T1000 (cell line): ENCODE results near the gene LRRN2.
"Not testable (repeated sequence)": the region's sequence is repeated elsewhere in the genome, so short reads cannot be mapped to it uniquely, and the experiment has no call there.

Experiments
- DNase-seq: peaks from one replicate; lab custom pipeline; 2025; ENCODE audit warnings: mixed read lengths; lab: John Stamatoyannopoulos, UW

LRRN2 gene

DNA sequence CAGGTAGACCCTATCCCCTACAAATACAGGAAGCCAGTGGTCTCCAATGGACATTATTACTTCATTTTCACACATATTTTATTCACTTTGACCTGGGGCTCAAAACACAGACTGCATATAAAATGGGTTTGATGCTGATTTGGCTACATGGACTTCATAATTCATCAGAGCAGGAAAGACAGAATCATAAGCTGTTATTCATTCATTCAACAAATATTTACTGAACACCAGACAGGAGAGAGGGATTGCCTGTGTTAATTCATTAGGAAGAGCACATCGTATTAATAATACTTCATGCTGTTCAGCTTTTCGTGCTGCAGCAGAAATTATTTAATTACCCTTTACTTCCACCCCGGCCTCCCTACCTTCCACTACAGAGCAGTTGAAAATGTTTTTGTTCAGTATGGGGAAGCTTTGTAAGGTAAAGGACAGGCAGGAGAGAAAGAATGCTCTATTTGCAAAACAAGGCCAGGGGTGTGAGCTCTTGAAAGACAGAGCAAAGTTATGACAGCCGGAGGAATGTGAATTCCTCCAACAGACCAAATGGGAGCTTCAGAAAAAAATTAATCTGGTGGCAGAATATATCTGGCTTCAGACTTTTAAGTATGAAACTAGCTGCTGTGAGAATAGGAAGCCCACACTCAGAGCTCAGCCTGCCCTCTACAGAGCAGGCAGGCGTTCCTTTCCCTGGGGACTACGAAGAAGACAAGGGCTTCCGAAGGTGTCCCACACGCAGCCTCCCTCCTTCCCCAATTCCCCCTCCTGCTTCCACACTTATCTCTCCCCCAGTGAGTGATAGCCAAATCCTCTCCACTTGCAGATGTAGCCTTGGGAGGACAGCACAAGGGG lies 111.3 kb downstream of the LRRN2 start:
- DNase-seq, result no peak

DNA sequence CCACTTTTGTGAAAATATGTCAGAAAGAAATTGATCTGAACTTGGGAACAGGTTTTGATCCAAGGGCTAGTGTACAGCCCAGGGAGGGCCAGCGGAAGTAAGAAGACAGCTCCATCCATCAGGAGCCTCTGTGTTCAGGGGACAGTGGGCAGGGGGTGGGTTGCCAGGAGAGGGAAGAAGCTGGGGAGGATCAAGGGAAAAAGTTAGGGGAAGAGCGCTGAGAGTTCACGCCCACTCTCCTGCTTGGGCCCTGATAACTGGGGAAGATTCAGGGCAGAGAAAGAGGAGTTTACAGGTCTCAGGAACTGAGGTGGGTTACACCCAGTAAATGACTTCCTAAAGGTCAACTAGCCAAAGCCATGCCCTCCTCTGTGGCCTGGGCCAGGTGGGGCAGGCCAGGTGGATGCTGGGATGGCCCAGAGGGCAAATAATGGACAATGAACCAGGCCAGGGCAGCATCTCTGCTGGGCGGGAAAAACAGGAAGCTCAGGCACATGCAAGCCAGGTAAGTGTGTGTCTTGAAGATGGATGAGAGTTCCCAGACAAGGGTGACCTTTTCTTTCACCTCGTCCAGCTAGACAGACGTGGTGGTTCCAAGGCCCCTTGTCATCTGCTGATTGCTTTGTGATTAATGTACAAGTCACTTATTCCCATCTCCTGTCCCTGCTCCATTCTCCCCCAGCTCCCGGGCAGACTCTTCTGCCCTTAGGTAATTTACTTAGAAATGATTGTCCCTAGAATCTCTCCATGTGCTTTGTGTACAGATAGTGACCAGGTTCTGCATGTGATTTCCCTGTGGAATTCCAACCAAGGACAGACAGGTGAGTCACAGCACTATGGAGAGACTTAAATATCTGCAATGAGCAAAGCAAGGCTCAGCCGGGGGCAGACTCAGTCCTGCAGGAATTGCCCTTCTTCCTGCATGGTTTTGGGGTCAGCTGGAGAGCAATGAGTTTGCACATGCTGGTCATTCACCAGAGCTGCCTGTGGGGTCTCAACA lies 112.3 kb downstream of the LRRN2 start:
- DNase-seq, result no peak

DNA sequence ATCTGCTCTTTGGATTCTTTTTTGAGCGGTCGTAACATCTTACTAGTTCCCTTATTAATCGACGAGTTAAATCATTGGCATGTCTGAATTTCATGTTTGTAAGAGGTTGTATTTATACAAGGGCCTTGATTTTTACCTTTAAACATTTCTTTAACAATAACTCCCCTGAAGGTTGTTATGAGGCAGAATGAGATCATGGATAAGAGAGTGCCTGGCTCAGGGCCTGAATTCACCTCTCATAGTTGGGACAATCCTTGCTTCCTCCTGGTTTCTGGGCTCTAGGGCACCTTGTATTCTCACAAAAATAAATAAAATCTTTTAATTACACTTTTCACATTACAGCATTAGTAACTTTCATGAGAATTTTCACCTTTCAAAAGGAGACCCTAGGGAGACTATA lies 113.9 kb downstream of the LRRN2 start:
- no peak for DNase-seq

DNA sequence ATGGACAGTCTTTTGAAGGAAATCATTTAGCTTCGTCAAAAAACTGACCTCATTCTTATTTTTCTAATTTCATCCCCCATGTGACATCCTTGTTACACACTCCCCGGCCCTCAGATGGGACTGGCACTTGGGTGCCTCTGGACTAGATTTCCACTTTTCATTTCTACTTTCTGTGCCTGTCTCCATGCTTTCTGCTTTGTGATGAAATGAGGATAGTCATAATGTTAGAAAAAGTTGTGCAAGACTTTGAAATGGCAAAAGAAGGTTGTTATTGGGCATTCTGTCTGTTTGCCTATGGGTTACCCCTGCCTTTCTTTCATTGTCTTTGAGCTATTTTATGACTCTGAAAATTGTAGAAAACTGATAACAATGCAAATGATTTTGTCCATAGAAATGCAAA lies 114.4 kb downstream of the LRRN2 start:
- no peak for DNase-seq

DNA sequence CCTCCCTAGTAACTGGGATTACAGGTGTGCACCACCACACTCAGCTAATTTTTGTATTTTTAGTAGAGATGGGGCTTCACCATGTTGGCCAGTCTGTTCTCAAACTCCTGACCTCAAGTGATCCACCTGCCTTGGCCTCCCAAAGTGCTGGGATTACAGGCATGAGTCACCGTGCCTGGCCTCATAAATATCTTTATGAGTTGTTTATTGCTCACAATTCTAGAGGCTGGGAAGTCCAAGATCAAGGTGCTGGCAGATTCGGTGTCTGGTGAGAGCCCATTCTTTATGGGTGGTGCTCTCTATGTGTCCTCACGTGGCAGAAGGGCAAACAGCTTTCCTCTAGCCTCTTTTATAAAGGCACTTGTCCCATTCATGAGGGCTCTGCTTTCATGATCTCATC lies 115.5 kb downstream of the LRRN2 start:
- not testable (repeated sequence) for DNase-seq

- no peak for DNase-seq
Observed at GRCh38 chr1:204569478-204569877, 116.1 kb downstream of the LRRN2 start.

DNA sequence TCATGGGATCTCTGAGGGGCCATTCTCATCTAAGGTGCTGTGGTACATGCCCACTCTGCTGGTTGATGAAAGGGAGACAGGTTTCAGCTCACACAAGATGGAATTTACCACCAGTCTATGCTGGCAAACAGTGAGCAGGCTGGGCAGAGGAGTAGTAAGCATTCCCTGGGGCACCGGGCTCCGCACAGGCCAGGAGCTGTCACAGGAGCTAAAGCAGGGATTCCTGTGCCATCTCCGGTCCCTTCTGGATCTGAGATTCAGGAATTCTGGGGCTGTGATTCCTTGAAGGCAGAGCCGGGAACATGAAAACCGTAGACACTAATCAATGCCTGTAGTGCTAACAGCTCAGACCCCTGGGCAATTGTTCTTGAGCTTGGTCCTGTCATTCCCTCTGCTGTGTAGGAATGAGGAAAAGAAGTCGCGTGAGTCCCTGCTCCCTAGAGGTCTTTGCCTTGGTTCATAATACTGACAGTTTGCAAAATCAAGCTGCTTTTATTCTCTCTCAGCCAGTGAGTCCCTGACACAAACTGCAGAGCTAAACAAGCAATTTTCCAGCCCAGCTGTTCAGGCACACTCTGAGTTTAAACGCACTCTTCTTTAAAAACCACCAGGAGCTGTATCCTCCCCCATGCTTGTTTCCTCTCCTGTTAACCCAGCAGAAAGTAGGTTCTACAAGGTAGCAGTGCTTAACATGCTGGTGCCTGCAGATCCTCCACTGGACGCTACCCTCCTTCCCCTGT lies 116.8 kb downstream of the LRRN2 start:
- DNase-seq, result no peak
